HepG2 (cell line): Measurements from ENCODE around the gene PIGL. TPM values are rescaled to one million over a fixed set of nuclear protein-coding genes. Genes with fewer than 3 reads are reported as not detected.
A peak's percentile ranks its signal among the peaks of the same experiment; 100 is the strongest.

Experiments used
- ATAC-seq: fragments of 200-7000 bp; cut with Tn5 transposase; 3 replicates; pipeline ENCODE4 v1.9.1; 2020; ENCODE audit warnings: mild to moderate bottlenecking, moderate library complexity
- BruUV-seq: library from RNA; stranded (reverse); fragments of 400-500 nt; replicated peaks from 2 replicates; lab custom pipeline; 2021; lab: Mats Ljungman, UMichigan
- CTCF ChIA-PET: fragments of 300-600 bp; formaldehyde crosslinking; extraction: SDS; loops from one replicate; lab custom pipeline; 2021; ENCODE audit warnings: low total read pairs, inconsistent platforms, low intra/inter-chr PET ratio; lab: Yijun Ruan, JAX
- POLR2A ChIA-PET: fragments of 350-600 bp; sonication (Branson Sonifier 250); formaldehyde crosslinking; loops from one replicate; lab custom pipeline; 2020; ENCODE audit warnings: antibody characterized with exemption, inconsistent platforms; lab: Yijun Ruan, JAX
- DNase-seq: peaks from one replicate; pipeline ENCODE4 v3.0.0-alpha.2; 2015; ENCODE audit warnings: low spot score
- FAIRE-seq: peaks from 3 replicates; lab custom pipeline; 2011; peaks lifted over from hg19 to GRCh38; lab: Jason Lieb, UNC
- H2AFZ ChIP-seq: one replicate; pipeline ENCODE4 v1.6.1; 2011; ENCODE audit warnings: low read length, inconsistent platforms
- H3K27ac ChIP-seq: fragments of 300-600 bp; 3 replicates; pipeline ENCODE4 v1.8.0; 2011; ENCODE audit warnings: mixed run types, mild to moderate bottlenecking, mixed read lengths, low read length, inconsistent platforms; ENCODE audit not compliant: insufficient read depth; ENCODE audit errors: extremely low read length
- H3K27me3 ChIP-seq, 2 experiments: fragments of 200-600 bp in 1 of 2; 2 replicates in 1 of 2; 3 replicates in 1 of 2; pipeline versions ENCODE4 v1.6.0 to v1.8.0; 2011; ENCODE audit warnings: low read length in 2 of 2, mild to moderate bottlenecking in 2 of 2, moderate library complexity in 2 of 2, inconsistent platforms in 1 of 2; ENCODE audit not compliant: insufficient read depth in 2 of 2, control insufficient read depth in 1 of 2
- H3K36me3 ChIP-seq, 2 experiments: fragments of 200-600 bp in 1 of 2; replicated peaks in 1 of 2; 2 replicates in 1 of 2; 3 replicates in 1 of 2; pipeline versions ENCODE4 v1.5.1 to v1.8.0; 2011; ENCODE audit warnings: low read length in 2 of 2, inconsistent platforms in 1 of 2; ENCODE audit not compliant: insufficient read depth in 2 of 2, control insufficient read depth in 1 of 2
- H3K4me1 ChIP-seq: 2 replicates; pipeline ENCODE4 v1.5.1; 2012; ENCODE audit warnings: low read length, inconsistent platforms; ENCODE audit not compliant: insufficient read depth
- H3K4me2 ChIP-seq: 2 replicates; pipeline ENCODE4 v1.6.0; 2011; ENCODE audit warnings: low read depth, low read length, inconsistent platforms
- H3K4me3 ChIP-seq, 3 experiments: fragments of 200-600 bp in 1 of 3; sonication (generic), shearing (Covaris generic) in 1 of 3; replicated peaks in 1 of 3; 2 replicates each; pipeline ENCODE4 v1.5.1; 2011 to 2016; ENCODE audit warnings: low read length in 3 of 3, inconsistent platforms in 2 of 3, low read depth in 2 of 3, mild to moderate bottlenecking in 2 of 3, control low read depth in 1 of 3, mixed read lengths in 1 of 3; ENCODE audit not compliant: insufficient read depth in 1 of 3
- H3K79me2 ChIP-seq: one replicate; pipeline ENCODE4 v1.6.1; 2011; ENCODE audit warnings: low read length, inconsistent platforms; ENCODE audit not compliant: insufficient read depth
- H3K9ac ChIP-seq: 2 replicates; pipeline ENCODE4 v1.6.0; 2011; ENCODE audit warnings: mild to moderate bottlenecking, low read depth, low read length, inconsistent platforms; ENCODE audit not compliant: insufficient read depth
- H3K9me3 ChIP-seq: 2 replicates; pipeline ENCODE4 v1.5.1; 2012; ENCODE audit warnings: mild to moderate bottlenecking, low read length
- H4K20me1 ChIP-seq: 2 replicates; pipeline ENCODE4 v1.6.0; 2011; ENCODE audit warnings: inconsistent platforms, mild to moderate bottlenecking, low read length, moderate library complexity; ENCODE audit not compliant: insufficient read depth
- CCDC6 ChIP-seq: sonication (generic); formaldehyde crosslinking; IDR thresholded peaks from 2 replicates; pipeline ENCODE4 v1.8.1; 2022; ENCODE audit warnings: mild to moderate bottlenecking, missing genetic modification reagents, moderate library complexity
- GATAD2A ChIP-seq: IDR thresholded peaks from 2 replicates; pipeline ENCODE4 v1.6.1; 2016
- JUND ChIP-seq: sonication (generic); formaldehyde crosslinking; IDR thresholded peaks from 2 replicates; pipeline ENCODE4 v1.8.0; 2022; ENCODE audit warnings: mild to moderate bottlenecking, missing genetic modification reagents
- MED1 ChIP-seq: sonication (generic); formaldehyde crosslinking; IDR thresholded peaks from 2 replicates; pipeline ENCODE4 v1.4.0; 2020; ENCODE audit warnings: missing genetic modification reagents
- RARG ChIP-seq: sonication (generic); formaldehyde crosslinking; IDR thresholded peaks from 2 replicates; pipeline ENCODE4 v1.4.0; 2020; ENCODE audit warnings: low read depth, mild to moderate bottlenecking, missing genetic modification reagents
- SAP130 ChIP-seq: IDR thresholded peaks from 2 replicates; pipeline ENCODE4 v1.6.1; 2016; ENCODE audit warnings: low read depth
- ZNF253 ChIP-seq: sonication (generic); formaldehyde crosslinking; IDR thresholded peaks from 2 replicates; pipeline ENCODE4 v1.8.0; 2022; ENCODE audit warnings: mild to moderate bottlenecking, missing genetic modification reagents, borderline replicate concordance
- ZNF326 ChIP-seq: sonication (generic); formaldehyde crosslinking; IDR thresholded peaks from 2 replicates; pipeline ENCODE4 v1.4.0; 2020; ENCODE audit warnings: missing genetic modification reagents, borderline replicate concordance
- ZNF569 ChIP-seq: sonication (generic); formaldehyde crosslinking; IDR thresholded peaks from 2 replicates; pipeline ENCODE4 v1.5.0; 2020; ENCODE audit warnings: mild to moderate bottlenecking, missing genetic modification reagents, moderate library complexity, borderline replicate concordance
- WGBS: methylation state at CpG from one replicate; pipeline ENCODE4 v1.1.6; 2017; ENCODE audit warnings: low lambda C conversion rate; 5-methylcytosine and 5-hydroxymethylcytosine counted together
- in situ Hi-C: cut with HindIII; loops from 2 replicates; pipeline ENCODE4 v1.10.0; 2017; ENCODE audit warnings: low pct_unique_long_range_greater_than_20kb; ENCODE audit not compliant: extremely low pct_ligation_motif_present
- intact Hi-C: fragments of 100-400 bp; cut with micrococcal nuclease; formaldehyde crosslinking; loops from one replicate; pipeline ENCODE4 v1.10.0; 2022; ENCODE audit not compliant: unreplicated experiment
- polyA plus RNA-seq, 8 experiments: library from polyadenylated mRNA; depleted of rRNA in 3 of 8; stranded (reverse) in 7 of 8; unstranded in 1 of 8; fragments of >200 nt; fragmentation: Illumina TruSeq in 4 of 8; extraction: Trizol in 4 of 8; gene quantifications; 2 replicates each; pipeline versions ENCODE4 v1.2.1 to v1.2.3, GENCODE V29; 2011 to 2016; ENCODE audit warnings: low read depth in 4 of 8, missing spikeins in 1 of 8, mixed read lengths in 1 of 8; ENCODE audit not compliant: insufficient read depth in 1 of 8
- total RNA-seq, 5 experiments: library from RNA; depleted of rRNA; stranded (reverse); fragments of >200 nt; fragmentation: Illumina TruSeq; extraction: Trizol; gene quantifications; 2 replicates each; pipeline ENCODE4 v1.2.3, GENCODE V29; 2016; ENCODE audit warnings: low read depth in 1 of 5
- TF ChIP-seq, protein P1 (sequence below): IDR thresholded peaks from 2 replicates; pipeline ENCODE4 v1.6.1; 2016; ENCODE audit warnings: missing genetic modification reagents, missing compliant biosample characterization

Gene PIGL
- total and polyA plus RNA-seq, 2 of the 13 experiments (the other 11 are each of a cell fraction or from before 2014, with no cell fraction given), result 28.5 to 63.8 TPM

DNA sequence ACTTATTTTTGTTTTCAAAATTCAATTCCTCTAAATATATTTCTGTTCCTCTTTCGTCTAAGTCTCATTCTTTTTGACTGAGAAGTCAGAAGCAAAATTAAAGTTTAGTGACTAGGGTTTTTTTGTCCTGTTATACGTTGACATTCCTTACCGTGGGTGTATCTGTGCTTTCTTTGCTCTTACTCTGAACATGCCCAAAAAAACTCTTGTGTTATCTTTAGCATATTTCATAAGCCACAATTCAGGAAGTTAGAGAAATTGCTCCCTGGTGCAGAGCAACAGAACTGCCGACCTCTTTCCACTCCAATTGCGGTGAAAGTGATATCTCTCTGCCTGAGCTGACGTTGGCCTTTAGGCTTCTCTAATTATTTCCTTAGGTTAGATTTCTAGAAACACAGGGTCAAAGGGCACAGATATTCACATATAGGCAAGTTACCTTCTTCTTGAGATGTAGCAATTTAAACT lies 70.6 kb downstream of the PIGL start:
- peak overlapping the region; percentile 95 for H3K27ac ChIP-seq
- no peaks in the 10 kb centered on the region for H3K79me2 ChIP-seq
- FAIRE-seq, result no peak
- no peaks in the 10 kb centered on the region for H4K20me1 ChIP-seq
- H3K27me3 ChIP-seq, result no peaks in the 10 kb centered on the region; a peak in 1 of 5 replicates
- H3K4me3 ChIP-seq, result no peak overlapping the region
- H3K4me1 ChIP-seq, result peaks cover 79% of the 10 kb centered on the region
- ChIA-PET CTCF (no interaction called here), POLR2A (interaction anchor here (0.9 to 6.9 kb wide), 10 partner anchors 9 to 93 kb away, joined by 3 to 258 read pairs (median 42); partner anchors contain the start of genes CENPV, NCOR1, PIGL and UBB)
- no peaks in the 10 kb centered on the region for H3K9me3 ChIP-seq
- H3K9ac ChIP-seq, result peak overlapping the region; percentile 79
- no peak for ATAC-seq
- TF ChIP-seq JUND (CRISPR knock-in tag) (no peak), SAP130 (CRISPR knock-in tag) (peak; percentile 22; the same call in 1 of the 2 replicates), RARG (no peak), CCDC6 (CRISPR knock-in tag) (no peak), MED1 (CRISPR knock-in tag) (peak; percentile 18; the same call in 1 of the 2 replicates), ZNF253 (no peak), GATAD2A (CRISPR knock-in tag) (peak; percentile 16; the same call in 1 of the 2 replicates), ZNF326 (no peak), ZNF569 (CRISPR knock-in tag) (no peak)
- TF ChIP-seq, protein P1, sequence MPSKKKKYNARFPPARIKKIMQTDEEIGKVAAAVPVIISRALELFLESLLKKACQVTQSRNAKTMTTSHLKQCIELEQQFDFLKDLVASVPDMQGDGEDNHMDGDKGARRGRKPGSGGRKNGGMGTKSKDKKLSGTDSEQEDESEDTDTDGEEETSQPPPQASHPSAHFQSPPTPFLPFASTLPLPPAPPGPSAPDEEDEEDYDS, result 0 out of 2 replicates have a peak, but pooled peaks have one; percentile 7
- peak; percentile 48 for DNase-seq
- no peak overlapping the region; the same call in 1 of the 2 replicates for H3K4me2 ChIP-seq
- no TSS peak for BruUV-seq
- no peaks in the 10 kb centered on the region for H3K36me3 ChIP-seq
- in situ Hi-C loops (loop anchor here (5.0 kb wide), 2 partner anchors 65 to 140 kb away; partner anchors contain the start of gene CENPV), intact Hi-C loops (no loop called here)
- H2AFZ ChIP-seq, result no peak overlapping the region
- 41% methylated on average over 6 of the region's 6 CpGs for WGBS
